ENCODE data around the gene FAM3C.

- TF ChIP-seq CTCF (IDR thresholded peaks at IDR 0.05; ENCODE audit: control extremely low read depth in 1 of 3, insufficient read depth in 1 of 3, low read depth in 1 of 3, low read length in 3 of 3), result no peak
- TF ChIP-seq RBBP5 (IDR thresholded peaks at IDR 0.05; ENCODE audit: borderline replicate concordance, low read depth, low read length), result no peak
- no peak for TF ChIP-seq SIN3A (conservative IDR thresholded peaks at IDR 0.05 in 1 of 2, IDR thresholded peaks at IDR 0.05 in 1 of 2; ENCODE audit: low read depth in 1 of 2, low read length in 2 of 2)
- TF ChIP-seq EGR1 (IDR thresholded peaks at IDR 0.05; ENCODE audit: borderline replicate concordance, low read depth, low read length), result no peak
- TF ChIP-seq RXRA (IDR thresholded peaks at IDR 0.05; ENCODE audit: insufficient read depth, low read depth, low read length), result no peak
- no peak for TF ChIP-seq CHD2 (IDR thresholded peaks at IDR 0.05; ENCODE audit: low read length)
- TF ChIP-seq SP2 (IDR thresholded peaks at IDR 0.05; ENCODE audit: low read length), result no peak
- no peak for TF ChIP-seq POLR2AphosphoS5 (IDR thresholded peaks at IDR 0.05; ENCODE audit: low read depth, low read length)
- no peak for TF ChIP-seq SIX5 (IDR thresholded peaks at IDR 0.05; ENCODE audit: low read depth, low read length)
- no peak for TF ChIP-seq ATF3 (IDR thresholded peaks at IDR 0.05; ENCODE audit: insufficient read depth, low read depth, low read length)
- no peak for TF ChIP-seq MAX (IDR thresholded peaks at IDR 0.05)
- TF ChIP-seq POLR2A (IDR thresholded peaks at IDR 0.05; ENCODE audit: control extremely low read depth in 1 of 2, low read depth in 2 of 2, low read length in 2 of 2), result no peak
Observed at GRCh38 chr7:121393005-121393366, 3.1 kb downstream of the FAM3C start.
